GM12892 (cell line): ENCODE measurements around the gene MME.

Experiments
- POLR2A ChIP-seq: IDR thresholded peaks from 2 replicates; pipeline ENCODE4 v1.6.1; 2011; ENCODE audit warnings: low read depth, low read length, control low read depth
- POLR2AphosphoS5 ChIP-seq: IDR thresholded peaks from 2 replicates; pipeline ENCODE4 v1.6.1; 2011; ENCODE audit warnings: low read depth, low read length, control low read depth

DNA sequence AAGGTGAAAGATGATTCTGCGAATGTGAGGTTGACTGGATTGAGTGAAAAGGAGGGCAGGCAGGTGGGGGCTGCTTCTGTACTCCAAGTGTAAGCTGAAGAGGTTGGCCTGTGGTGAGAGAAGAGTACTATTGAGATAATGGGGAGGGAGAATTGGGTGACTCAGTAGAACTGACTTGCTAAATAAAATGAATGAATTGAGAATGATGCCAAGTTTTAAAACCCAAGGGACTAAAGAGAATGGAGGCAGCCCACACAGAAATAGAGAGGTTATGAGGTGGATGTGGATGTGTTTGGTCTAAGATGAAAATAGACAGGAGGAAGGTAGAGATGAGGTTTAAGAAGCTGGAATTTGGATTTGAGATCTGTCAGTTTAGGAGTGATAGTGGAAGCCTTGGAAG, 5.9 kb downstream of the MME start:
- no peak for TF ChIP-seq POLR2AphosphoS5
- no peak for TF ChIP-seq POLR2A
